K562 (cell line): Measurements from ENCODE around the gene KCNH2. TPM values are rescaled to one million over a fixed set of nuclear protein-coding genes. Genes with fewer than 3 reads are reported as not detected.

Experiments
- BRF1 ChIP-seq: IDR thresholded peaks from 3 replicates; pipeline ENCODE4 v1.6.1; 2011; ENCODE audit warnings: borderline replicate concordance, mild to moderate bottlenecking; ENCODE audit not compliant: insufficient read length; ENCODE audit errors: extremely low read depth
- CHD1 ChIP-seq: fragments of 200-600 bp; sonication (generic); IDR thresholded peaks from one replicate; pipeline ENCODE4 v1.6.1; 2012; ENCODE audit warnings: mild to moderate bottlenecking, moderate library complexity, low read length, inconsistent platforms
- CREM ChIP-seq: IDR thresholded peaks from 2 replicates; pipeline ENCODE4 v1.6.1; 2014; ENCODE audit warnings: antibody characterized with exemption, low read depth
- ETV1 ChIP-seq: fragments of 450-650 bp; conservative IDR thresholded peaks from 2 replicates; pipeline ENCODE4 v1.6.1; 2016; ENCODE audit warnings: missing genetic modification characterization, control low read depth, low read depth, missing compliant biosample characterization
- FOSL1 ChIP-seq: fragments of 200-800 bp; sonication (Bioruptor generic); conservative IDR thresholded peaks from 2 replicates; pipeline ENCODE4 v1.6.1; 2016; ENCODE audit warnings: missing genetic modification characterization, missing compliant biosample characterization
- HDAC2 ChIP-seq: fragments of 450-650 bp; IDR thresholded peaks from 2 replicates; pipeline ENCODE4 v1.6.1; 2016; ENCODE audit warnings: mild to moderate bottlenecking
- PHF8 ChIP-seq: fragments of 200-600 bp; sonication (generic); IDR thresholded peaks from 2 replicates; pipeline ENCODE4 v1.6.1; 2012; ENCODE audit warnings: mixed run types, mild to moderate bottlenecking, inconsistent platforms, low read length, moderate library complexity, borderline replicate concordance
- POLR2G ChIP-seq: fragments of 200-400 bp; formaldehyde crosslinking; IDR thresholded peaks from 2 replicates; pipeline ENCODE4 v1.6.1; 2017; ENCODE audit warnings: low read depth, mild to moderate bottlenecking, antibody characterized with exemption, low read length, moderate library complexity
- POLR2H ChIP-seq: IDR thresholded peaks from 2 replicates; pipeline ENCODE4 v1.6.1; 2016; ENCODE audit warnings: missing genetic modification characterization, low read depth, mild to moderate bottlenecking, control low read depth, missing compliant biosample characterization, moderate library complexity
- RB1 ChIP-seq: fragments of 450-650 bp; IDR thresholded peaks from 2 replicates; pipeline ENCODE4 v1.6.1; 2017; ENCODE audit warnings: low read depth, mild to moderate bottlenecking
- TEAD4 ChIP-seq, 2 experiments: sonication (generic) in 1 of 2; formaldehyde crosslinking in 1 of 2; IDR thresholded peaks; 2 replicates each; pipeline versions ENCODE4 v1.6.1 to v1.8.0; 2012 to 2022; ENCODE audit warnings: borderline replicate concordance in 1 of 2, inconsistent platforms in 1 of 2, low read length in 1 of 2, mild to moderate bottlenecking in 1 of 2, missing genetic modification reagents in 1 of 2
- TRIM25 ChIP-seq: fragments of 450-650 bp; IDR thresholded peaks from 2 replicates; pipeline ENCODE4 v1.7.0; 2016; ENCODE audit warnings: borderline replicate concordance
- USF2 ChIP-seq: sonication (generic); formaldehyde crosslinking; IDR thresholded peaks from 2 replicates; pipeline ENCODE4 v1.5.0; 2020; ENCODE audit warnings: missing genetic modification reagents
- VEZF1 ChIP-seq: fragments of 200-800 bp; sonication (Bioruptor generic); IDR thresholded peaks from 2 replicates; pipeline ENCODE4 v1.6.1; 2017; ENCODE audit warnings: missing genetic modification characterization, missing compliant biosample characterization
- ZBTB33 ChIP-seq: sonication (generic); formaldehyde crosslinking; IDR thresholded peaks from 2 replicates; pipeline ENCODE4 v1.8.1; 2023; ENCODE audit warnings: mild to moderate bottlenecking, missing genetic modification reagents
- ZNF212 ChIP-seq: fragments of 450-650 bp; formaldehyde crosslinking; IDR thresholded peaks from 2 replicates; pipeline ENCODE4 v1.4.0; 2020; ENCODE audit warnings: mild to moderate bottlenecking
- ZNF239 ChIP-seq: fragments of 250-450 bp; sonication (Bioruptor Pico); IDR thresholded peaks from 2 replicates; pipeline ENCODE4 v1.4.0; 2020; ENCODE audit warnings: mild to moderate bottlenecking
- ZNF324 ChIP-seq: fragments of 250-450 bp; sonication (Bioruptor Pico); IDR thresholded peaks from 2 replicates; pipeline ENCODE4 v1.4.0; 2020; ENCODE audit warnings: mild to moderate bottlenecking
- ZNF76 ChIP-seq: fragments of 250-450 bp; sonication (Bioruptor Pico); IDR thresholded peaks from 2 replicates; pipeline ENCODE4 v1.4.0; 2020; ENCODE audit warnings: mild to moderate bottlenecking, moderate library complexity, borderline replicate concordance
- ZNF778 ChIP-seq: fragments of 450-650 bp; formaldehyde crosslinking; IDR thresholded peaks from 2 replicates; pipeline ENCODE4 v1.4.0; 2020; ENCODE audit warnings: mild to moderate bottlenecking, moderate library complexity
- ZNF785 ChIP-seq: fragments of 250-450 bp; sonication (Bioruptor Pico); IDR thresholded peaks from 2 replicates; pipeline ENCODE4 v1.4.0; 2020; ENCODE audit warnings: mild to moderate bottlenecking
- ZSCAN32 ChIP-seq: fragments of 450-650 bp; formaldehyde crosslinking; IDR thresholded peaks from 2 replicates; pipeline ENCODE4 v1.4.0; 2020; ENCODE audit warnings: mild to moderate bottlenecking, moderate library complexity
- polyA plus RNA-seq, 8 experiments: library from polyadenylated mRNA; depleted of rRNA in 4 of 8; stranded (reverse) in 5 of 8; unstranded in 3 of 8; fragments of >200 nt; fragmentation: Nextera tagmentation in 2 of 8; fragmentation: Illumina TruSeq in 1 of 8; extraction: Ambion mirVana in 2 of 8; extraction: Trizol in 1 of 8; gene quantifications; 2 replicates each; pipeline versions ENCODE4 v1.2.1 to v1.2.3, GENCODE V29; 2011 to 2014; ENCODE audit warnings: inconsistent platforms in 1 of 8, missing spikeins in 1 of 8
- total RNA-seq, 7 experiments: library from RNA; depleted of rRNA in 6 of 7; stranded (reverse); fragments of >200 nt in 6 of 7; fragmentation: Illumina TruSeq in 2 of 7; extraction: Trizol in 2 of 7; gene quantifications; 2 replicates each; pipeline versions ENCODE4 v1.2.1 to v1.2.3, GENCODE V29; 2011 to 2021; ENCODE audit warnings: low replicate concordance in 1 of 7

KCNH2 gene
- total and polyA plus RNA-seq, 9 of the 15 experiments (the other 6 are each of a cell fraction or from before 2014, with no cell fraction given), result 18.1 to 368 (median 218) TPM

GRCh38 chr7:150996376-150997074 lies 18.4 kb upstream of the KCNH2 start (continued):
- no peak for TF ChIP-seq BRF1
- no peak for TF ChIP-seq ZSCAN32
- TF ChIP-seq ZNF239 (CRISPR knock-in tag), result no peak
- TF ChIP-seq PHF8, result peak; percentile 45; the same call in 1 of the 2 replicates
- no peak for TF ChIP-seq ZNF76 (CRISPR knock-in tag)
- TF ChIP-seq ZNF212 (CRISPR knock-in tag), result no peak
- TF ChIP-seq TEAD4 (IDR thresholded peaks at IDR 0.05; ENCODE audit: low read length), result no peak
- no peak for TF ChIP-seq TEAD4 (CRISPR knock-in tag; IDR thresholded peaks at IDR 0.05; ENCODE audit: borderline replicate concordance)
- TF ChIP-seq POLR2H, result no peak
- TF ChIP-seq CHD1, result no peak
- peak; percentile 40; the same call in 1 of the 2 replicates for TF ChIP-seq ETV1
- peak; percentile 56 for TF ChIP-seq USF2 (CRISPR knock-in tag)
- TF ChIP-seq ZNF778 (CRISPR knock-in tag), result no peak
- TF ChIP-seq HDAC2, result no peak
- 0 out of 2 replicates have a peak, but pooled peaks have one; percentile 20 for TF ChIP-seq RB1
- TF ChIP-seq FOSL1 (tag), result 0 out of 2 replicates have a peak, but pooled peaks have one; percentile 13
- 0 out of 2 replicates have a peak, but pooled peaks have one; percentile 2 for TF ChIP-seq CREM
- TF ChIP-seq ZBTB33 (CRISPR knock-in tag), result peak; percentile 85
- no peak for TF ChIP-seq TRIM25
- TF ChIP-seq ZNF785, result no peak
- no peak for TF ChIP-seq ZNF324 (CRISPR knock-in tag)
- peak; percentile 70 for TF ChIP-seq VEZF1 (CRISPR knock-in tag)
- TF ChIP-seq POLR2G, result peak; percentile 64; the same call in 1 of the 2 replicates
